ENCODE data around the gene NCK1.
"Not testable (repeated sequence)": the region's sequence is repeated elsewhere in the genome, so short reads cannot be mapped to it uniquely, and the experiment has no call there.

DNA sequence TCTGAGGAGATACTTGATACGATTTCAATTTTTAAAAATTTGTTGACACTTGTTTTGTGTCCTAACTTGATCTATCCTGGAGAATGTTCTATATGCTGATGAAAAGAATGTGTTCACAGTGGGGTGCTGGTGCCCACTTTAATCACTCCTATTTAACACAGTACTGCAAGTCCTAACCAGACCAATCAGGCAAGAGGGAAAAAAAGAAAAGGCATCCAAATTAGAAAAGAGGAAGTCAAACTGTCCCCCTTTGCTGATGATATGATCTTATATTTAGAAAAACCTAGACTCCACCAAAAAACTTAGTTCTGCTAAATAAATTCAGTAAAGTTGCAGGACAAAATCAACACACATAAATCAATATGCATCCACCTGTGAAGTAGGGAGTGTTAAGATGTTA is 40.5 kb downstream of the NCK1 start:
- TF ChIP-seq EZH2phosphoT487 (IDR thresholded peaks at IDR 0.05; ENCODE audit: borderline replicate concordance, low read length), result not testable (repeated sequence)
- TF ChIP-seq, protein P1, sequence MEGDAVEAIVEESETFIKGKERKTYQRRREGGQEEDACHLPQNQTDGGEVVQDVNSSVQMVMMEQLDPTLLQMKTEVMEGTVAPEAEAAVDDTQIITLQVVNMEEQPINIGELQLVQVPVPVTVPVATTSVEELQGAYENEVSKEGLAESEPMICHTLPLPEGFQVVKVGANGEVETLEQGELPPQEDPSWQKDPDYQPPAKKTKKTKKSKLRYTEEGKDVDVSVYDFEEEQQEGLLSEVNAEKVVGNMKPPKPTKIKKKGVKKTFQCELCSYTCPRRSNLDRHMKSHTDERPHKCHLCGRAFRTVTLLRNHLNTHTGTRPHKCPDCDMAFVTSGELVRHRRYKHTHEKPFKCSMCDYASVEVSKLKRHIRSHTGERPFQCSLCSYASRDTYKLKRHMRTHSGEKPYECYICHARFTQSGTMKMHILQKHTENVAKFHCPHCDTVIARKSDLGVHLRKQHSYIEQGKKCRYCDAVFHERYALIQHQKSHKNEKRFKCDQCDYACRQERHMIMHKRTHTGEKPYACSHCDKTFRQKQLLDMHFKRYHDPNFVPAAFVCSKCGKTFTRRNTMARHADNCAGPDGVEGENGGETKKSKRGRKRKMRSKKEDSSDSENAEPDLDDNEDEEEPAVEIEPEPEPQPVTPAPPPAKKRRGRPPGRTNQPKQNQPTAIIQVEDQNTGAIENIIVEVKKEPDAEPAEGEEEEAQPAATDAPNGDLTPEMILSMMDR (IDR thresholded peaks at IDR 0.05; ENCODE audit: low read depth, low read length, poor library complexity, severe bottlenecking), result not testable (repeated sequence)
